Transverse colon (tissue), 4 donors: ENCODE data around the gene MTCH2. TPM values are rescaled to one million over a fixed set of nuclear protein-coding genes. Genes with fewer than 3 reads are reported as not detected.

Experiments used
- DNase-seq: peaks from one replicate; pipeline ENCODE4 v3.0.0-alpha.2; 2019
- H3K27ac ChIP-seq, 4 donors: fragments of 200-600 bp; sonication (generic); 2 replicates each; pipeline ENCODE4 v1.5.1; 2016 to 2018; ENCODE audit warnings: inconsistent platforms in 4 of 4
- H3K27me3 ChIP-seq: fragments of 200-600 bp; sonication (generic); 2 replicates; pipeline ENCODE4 v1.5.1; 2017; ENCODE audit warnings: inconsistent platforms
- H3K36me3 ChIP-seq, 4 donors: fragments of 200-600 bp; sonication (generic); 2 replicates each; pipeline ENCODE4 v1.5.1; 2017 to 2019; ENCODE audit warnings: inconsistent platforms in 4 of 4
- H3K4me1 ChIP-seq, 4 donors: fragments of 200-600 bp; sonication (generic); 2 replicates each; pipeline ENCODE4 v1.5.1; 2017 to 2020; ENCODE audit warnings: inconsistent platforms in 4 of 4
- H3K4me3 ChIP-seq, 4 donors: fragments of 200-600 bp; sonication (generic); 1 replicate in 1 of 4; 2 replicates in 3 of 4; pipeline versions ENCODE4 v1.5.1 to v1.6.1; 2017 to 2019; ENCODE audit warnings: inconsistent platforms in 4 of 4
- H3K9me3 ChIP-seq, 2 donors: fragments of 200-600 bp; sonication (generic); 2 replicates each; pipeline ENCODE4 v1.5.1; 2017 to 2019; ENCODE audit warnings: inconsistent platforms in 2 of 2
- CTCF ChIP-seq, 5 experiments: fragments of 200-600 bp in 3 of 5; fragments of 450-650 bp in 2 of 5; sonication (generic) in 3 of 5; IDR thresholded peaks; 1 replicate in 2 of 5; 2 replicates in 3 of 5; pipeline ENCODE4 v1.5.1; 2016 to 2017; ENCODE audit warnings: antibody characterized with exemption in 5 of 5, inconsistent platforms in 3 of 5, mild to moderate bottlenecking in 2 of 5, moderate library complexity in 1 of 5
- EP300 ChIP-seq: sonication (generic); formaldehyde crosslinking; IDR thresholded peaks from one replicate; pipeline ENCODE4 v1.6.1; 2017; ENCODE audit warnings: antibody characterized with exemption, low read depth
- POLR2A ChIP-seq: fragments of 450-650 bp; IDR thresholded peaks from one replicate; pipeline ENCODE4 v1.6.1; 2016; ENCODE audit warnings: antibody characterized with exemption, mild to moderate bottlenecking, moderate library complexity
- POLR2AphosphoS5 ChIP-seq, 3 donors: sonication (generic); formaldehyde crosslinking; IDR thresholded peaks; one replicate each; pipeline ENCODE4 v1.6.1; 2016; ENCODE audit warnings: antibody characterized with exemption in 3 of 3
- WGBS, 2 donors: methylation state at CpG; one replicate each; pipeline ENCODE4 v1.1.5; 2018; ENCODE audit warnings: low coverage in 1 of 2; 5-methylcytosine and 5-hydroxymethylcytosine counted together
- in situ Hi-C, 4 donors: fragments of 200-750 bp; cut with MboI; loops; one replicate each; pipeline versions ENCODE4 v1.15.0 to v1.15.1; 2017; ENCODE audit warnings: low sequenced_read_pairs in 3 of 4, low pct_ligation_motif_present in 1 of 4, low pct_unique_long_range_greater_than_20kb in 1 of 4
- intact Hi-C: fragments of 100-400 bp; cut with DNase I; formaldehyde crosslinking; loops from one replicate; pipeline ENCODE4 v1.15.1; 2023; ENCODE audit warnings: low total_unique reads
- small RNA-seq, 4 donors: library from RNA; depleted of rRNA; stranded (forward); fragments of <200 nt; gene quantifications; one replicate each; pipeline ENCODE3, GENCODE V24; 2016
- total RNA-seq, 4 donors: library from RNA; depleted of rRNA; stranded (reverse); fragments of >200 nt; gene quantifications; one replicate each; pipeline ENCODE4 v1.1.0, GENCODE V29; 2016

MTCH2 gene
- total RNA-seq, 4 donors from 2014 or later = 21.5 to 92.2 (median 61.0) TPM

- TF ChIP-seq POLR2AphosphoS5 (IDR thresholded peaks at IDR 0.05) (no peak), EP300 (no peak), POLR2A (no peak), CTCF (IDR thresholded peaks at IDR 0.05) (no peak)
- H3K36me3 ChIP-seq = peaks cover 0 to 16% (median 5%) of the 10 kb centered on the region in 4 donors
- no peak overlapping the region for H3K4me3 ChIP-seq
- no peak overlapping the region for H3K27ac ChIP-seq
- 96% methylated on average over 1 of the region's 1 CpG; no CpG with 5 or more reads in 1 of the 2 donors for WGBS, 2 donors
- H3K27me3 ChIP-seq = no peaks in the 10 kb centered on the region
- in situ Hi-C loops (loop anchor here in 1 of 4 donors (25.0 kb wide), 1 partner anchor 110 kb away; no protein-coding TSS in a partner anchor), intact Hi-C loops (no loop called here)
- no peak for DNase-seq
- no peaks in the 10 kb centered on the region for H3K9me3 ChIP-seq
- peaks cover 0 to 3% (median 0%) of the 10 kb centered on the region in 4 donors for H3K4me1 ChIP-seq
These were observed 70.5 kb downstream of the MTCH2 start for GRCh38 chr11:47571895-47572294.

- WGBS, 2 donors = 70 to 93% methylated on average over 2 to 4 of the region's 4 CpGs
- DNase-seq = no peak
- Histone ChIP-seq H3K36me3 (peaks cover 0 to 16% (median 5%) of the 10 kb centered on the region in 4 donors), H3K9me3 (no peaks in the 10 kb centered on the region), H3K4me3 (no peak overlapping the region), H3K4me1 (peaks cover 0 to 9% (median 0%) of the 10 kb centered on the region in 4 donors), H3K27me3 (no peaks in the 10 kb centered on the region), H3K27ac (no peak overlapping the region)
- intact Hi-C loops (no loop called here), in situ Hi-C loops (loop anchor here in 1 of 4 donors (25.0 kb wide), 1 partner anchor 109 kb away; no protein-coding TSS in a partner anchor)
- TF ChIP-seq POLR2AphosphoS5 (IDR thresholded peaks at IDR 0.05) = no peak
- no peak for TF ChIP-seq EP300
- no peak for TF ChIP-seq POLR2A
These were observed 71.0 kb downstream of the MTCH2 start for GRCh38 chr11:47571357-47571729.

GRCh38 chr11:47570651-47571356, 71.6 kb downstream of the MTCH2 start:
- intact Hi-C loops = no loop called here
- H3K27ac ChIP-seq = no peak overlapping the region

GRCh38 chr11:47569646-47570045, 72.7 kb downstream of the MTCH2 start:
- intact Hi-C loops = no loop called here
- in situ Hi-C loops = loop anchor here in 1 of 4 donors (25.0 kb wide), 1 partner anchor 107 kb away; no protein-coding TSS in a partner anchor
- Histone ChIP-seq H3K4me3 (no peak overlapping the region), H3K9me3 (no peaks in the 10 kb centered on the region), H3K4me1 (peaks cover 0 to 17% (median 8%) of the 10 kb centered on the region in 4 donors), H3K36me3 (peaks cover 0 to 16% (median 5%) of the 10 kb centered on the region in 4 donors), H3K27me3 (no peaks in the 10 kb centered on the region), H3K27ac (no peak overlapping the region)
- no peak for TF ChIP-seq POLR2AphosphoS5 (IDR thresholded peaks at IDR 0.05)
- no peak for TF ChIP-seq EP300
- TF ChIP-seq CTCF (IDR thresholded peaks at IDR 0.05) = no peak
- no peak for TF ChIP-seq POLR2A
- WGBS, 2 donors = 95 to 97% methylated on average over 4 to 7 of the region's 7 CpGs
- DNase-seq = no peak

More at GRCh38 chr11:47570651-47571356, 71.6 kb downstream of the MTCH2 start:
- 88 to 89% methylated on average over 3 of the region's 3 CpGs for WGBS, 2 donors
- no peaks in the 10 kb centered on the region for H3K27me3 ChIP-seq
- H3K9me3 ChIP-seq = no peaks in the 10 kb centered on the region
- no peak for DNase-seq
- in situ Hi-C loops = loop anchor here in 1 of 4 donors (25.0 kb wide), 1 partner anchor 109 kb away; no protein-coding TSS in a partner anchor
- H3K4me1 ChIP-seq = peaks cover 0 to 12% (median 2%) of the 10 kb centered on the region in 4 donors
- peaks cover 0 to 16% (median 5%) of the 10 kb centered on the region in 4 donors for H3K36me3 ChIP-seq
- no peak overlapping the region for H3K4me3 ChIP-seq
- TF ChIP-seq EP300 = no peak
- no peak for TF ChIP-seq POLR2AphosphoS5 (IDR thresholded peaks at IDR 0.05)
- no peak for TF ChIP-seq POLR2A
- TF ChIP-seq CTCF (IDR thresholded peaks at IDR 0.05) = no peak

Small RNA genes lying within 50 kb of the gene (small RNA-seq; reads per million reads assigned to genes)
- 0 reads per million in 4 donors for gene RNU5E-10P

Other genes starting within 250 kb of the MTCH2 start
- gene SLC39A13, start 234.0 kb downstream of the MTCH2 start, total RNA-seq = 10 to 100 TPM; 19.9 to 56.9 (median 43.1) TPM
- gene PSMC3, start 216.1 kb downstream of the MTCH2 start, total RNA-seq = 100 to 1,000 TPM in 2 of 4 donors, 10 to 100 TPM in 2; 56.5 to 252 (median 91.4) TPM
- not detected for gene RAPSN, start 193.4 kb downstream of the MTCH2 start, total RNA-seq
- gene CELF1, start 89.4 kb downstream of the MTCH2 start, total RNA-seq = 100 to 1,000 TPM in 2 of 4 donors, 10 to 100 TPM in 2; 82.9 to 248 (median 96.7) TPM
- gene PTPMT1, start 77.0 kb downstream of the MTCH2 start, total RNA-seq = 10 to 100 TPM; 19.1 to 79.1 (median 74.1) TPM
- gene KBTBD4, start 63.6 kb downstream of the MTCH2 start, total RNA-seq = 10 to 100 TPM in 3 of 4 donors, 1 to 10 TPM in 1; 9.4 to 20.3 (median 16.5) TPM
- gene NDUFS3, start 63.5 kb downstream of the MTCH2 start, total RNA-seq = 100 to 1,000 TPM in 3 of 4 donors, 10 to 100 TPM in 1; 72.6 to 256 (median 213) TPM
- gene FAM180B, start 55.9 kb downstream of the MTCH2 start, total RNA-seq = under 1 TPM in 1 of 4 donors, not detected in 3; 0.41 TPM
- gene C1QTNF4, start 48.1 kb downstream of the MTCH2 start, total RNA-seq = 1 to 10 TPM in 3 of 4 donors, under 1 TPM in 1; 0.68 to 7.8 (median 1.8) TPM
- 10 to 100 TPM in 2 of 4 donors, 1 to 10 TPM in 2; 3.3 to 13.5 (median 8.0) TPM for gene AGBL2, start 72.8 kb upstream of the MTCH2 start, total RNA-seq
- gene FNBP4, start 124.8 kb upstream of the MTCH2 start, total RNA-seq = 100 to 1,000 TPM in 3 of 4 donors, 10 to 100 TPM in 1; 85.9 to 312 (median 164) TPM
- 10 to 100 TPM in 3 of 4 donors, 1 to 10 TPM in 1; 5.6 to 44.6 (median 22.1) TPM for gene NUP160, start 205.8 kb upstream of the MTCH2 start, total RNA-seq